ENCODE results near the gene CMTM8.

DNA sequence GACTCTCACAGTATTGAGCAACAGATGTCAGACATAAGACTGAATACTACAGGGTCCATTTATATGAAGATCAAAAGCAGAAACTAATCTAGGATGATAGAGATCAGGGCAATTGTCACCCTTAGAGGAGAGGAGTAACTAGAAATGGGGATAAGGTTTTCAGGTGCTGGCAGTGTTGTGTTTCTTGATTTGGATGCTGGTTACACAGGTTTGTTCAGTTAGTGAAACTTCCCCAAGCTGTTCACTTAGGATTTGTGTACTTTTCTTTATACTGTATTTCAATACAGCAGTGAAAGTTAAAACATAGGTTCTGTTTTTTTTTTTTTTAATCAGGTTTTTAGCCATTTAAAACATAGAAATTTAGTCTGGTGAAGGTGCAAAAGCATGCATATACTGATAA lies 114.1 kb downstream of the CMTM8 start:
- no peak for TF ChIP-seq CTCF (IDR thresholded peaks at IDR 0.05)
- TF ChIP-seq, protein P1, sequence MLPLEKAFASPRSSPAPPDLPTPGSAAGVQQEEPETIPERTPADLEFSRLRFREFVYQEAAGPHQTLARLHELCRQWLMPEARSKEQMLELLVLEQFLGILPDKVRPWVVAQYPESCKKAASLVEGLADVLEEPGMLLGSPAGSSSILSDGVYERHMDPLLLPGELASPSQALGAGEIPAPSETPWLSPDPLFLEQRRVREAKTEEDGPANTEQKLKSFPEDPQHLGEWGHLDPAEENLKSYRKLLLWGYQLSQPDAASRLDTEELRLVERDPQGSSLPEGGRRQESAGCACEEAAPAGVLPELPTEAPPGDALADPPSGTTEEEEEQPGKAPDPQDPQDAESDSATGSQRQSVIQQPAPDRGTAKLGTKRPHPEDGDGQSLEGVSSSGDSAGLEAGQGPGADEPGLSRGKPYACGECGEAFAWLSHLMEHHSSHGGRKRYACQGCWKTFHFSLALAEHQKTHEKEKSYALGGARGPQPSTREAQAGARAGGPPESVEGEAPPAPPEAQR (CRISPR knock-in tag; IDR thresholded peaks at IDR 0.05), result no peak
- no peak for TF ChIP-seq ZNF317 (CRISPR knock-in tag; IDR thresholded peaks at IDR 0.05; ENCODE audit: borderline replicate concordance, low read depth)
- TF ChIP-seq USF1 (CRISPR knock-in tag; IDR thresholded peaks at IDR 0.05), result no peak
- TF ChIP-seq, protein P2, sequence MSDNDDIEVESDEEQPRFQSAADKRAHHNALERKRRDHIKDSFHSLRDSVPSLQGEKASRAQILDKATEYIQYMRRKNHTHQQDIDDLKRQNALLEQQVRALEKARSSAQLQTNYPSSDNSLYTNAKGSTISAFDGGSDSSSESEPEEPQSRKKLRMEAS (CRISPR knock-in tag; IDR thresholded peaks at IDR 0.05), result no peak
- TF ChIP-seq MXD4 (CRISPR knock-in tag; IDR thresholded peaks at IDR 0.05; ENCODE audit: borderline replicate concordance), result no peak
- no peak for TF ChIP-seq TCF7 (CRISPR knock-in tag; IDR thresholded peaks at IDR 0.05; ENCODE audit: low read depth)
- TF ChIP-seq CREB1 (CRISPR knock-in tag; IDR thresholded peaks at IDR 0.05), result no peak
- no peak for TF ChIP-seq ESRRA (CRISPR knock-in tag; IDR thresholded peaks at IDR 0.05; ENCODE audit: borderline replicate concordance)
- TF ChIP-seq, protein P3, sequence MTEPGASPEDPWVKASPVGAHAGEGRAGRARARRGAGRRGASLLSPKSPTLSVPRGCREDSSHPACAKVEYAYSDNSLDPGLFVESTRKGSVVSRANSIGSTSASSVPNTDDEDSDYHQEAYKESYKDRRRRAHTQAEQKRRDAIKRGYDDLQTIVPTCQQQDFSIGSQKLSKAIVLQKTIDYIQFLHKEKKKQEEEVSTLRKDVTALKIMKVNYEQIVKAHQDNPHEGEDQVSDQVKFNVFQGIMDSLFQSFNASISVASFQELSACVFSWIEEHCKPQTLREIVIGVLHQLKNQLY (CRISPR knock-in tag; IDR thresholded peaks at IDR 0.05), result no peak
- TF ChIP-seq CBFB (CRISPR knock-in tag; IDR thresholded peaks at IDR 0.05; ENCODE audit: low read depth), result no peak
- no peak for TF ChIP-seq FOXJ3 (CRISPR knock-in tag; IDR thresholded peaks at IDR 0.05; ENCODE audit: borderline replicate concordance)
